ENCODE measurements around the gene LYPD6.

Gene LYPD6

DNA sequence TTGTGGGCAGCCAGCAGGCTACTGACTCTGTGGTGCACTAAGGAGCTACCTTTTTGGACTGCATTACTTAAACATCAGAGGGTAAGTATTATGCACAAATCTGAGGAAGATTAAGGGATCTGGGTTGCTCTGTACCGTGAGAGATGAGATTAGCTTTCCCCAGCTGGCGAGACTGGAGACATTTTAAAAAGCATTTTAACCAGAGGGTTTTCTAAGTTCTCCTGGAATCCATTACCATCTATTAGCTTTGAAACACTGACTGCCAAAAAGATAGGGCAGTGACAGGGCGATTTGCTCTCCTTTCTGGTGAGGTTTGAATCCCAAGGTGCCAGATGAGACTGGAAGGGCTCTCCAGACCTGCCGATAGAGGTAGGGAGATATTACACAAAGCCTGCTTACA lies 63.2 kb downstream of the LYPD6 start:
- ChIA-PET CTCF (interaction anchor here (1.4 kb wide), 1 partner anchor 168 kb away, joined by 3 read pairs; no protein-coding TSS in a partner anchor), POLR2A (no interaction called here)
- Histone ChIP-seq H3K4me3 (ENCODE audit: low read depth, low read length) (no peak overlapping the region), H3K27ac (ENCODE audit: extremely low read depth, low read depth, low read length) (no peak overlapping the region), H3K36me3 (ENCODE audit: control insufficient read depth in 2 of 2, insufficient read depth in 1 of 2, low read length in 2 of 2) (no peaks in the 10 kb centered on the region), H3K9me3 (ENCODE audit: control insufficient read depth, insufficient read depth, low read depth, low read length) (no peaks in the 10 kb centered on the region), H3K4me1 (ENCODE audit: control insufficient read depth, insufficient read depth, low read length) (peaks cover 7% of the 10 kb centered on the region)
- TF ChIP-seq ZNF433 (tag by site-specific recombination; IDR thresholded peaks at IDR 0.05; ENCODE audit: low read depth) (no peak), ZNF223 (tag by site-specific recombination; IDR thresholded peaks at IDR 0.05) (no peak), ZNF777 (tag by site-specific recombination; IDR thresholded peaks at IDR 0.05; ENCODE audit: borderline replicate concordance) (no peak), ZNF624 (tag by site-specific recombination; IDR thresholded peaks at IDR 0.05) (no peak), SCRT1 (tag by site-specific recombination; IDR thresholded peaks at IDR 0.05; ENCODE audit: borderline replicate concordance) (no peak), HOXA7 (CRISPR knock-in tag; IDR thresholded peaks at IDR 0.05; ENCODE audit: borderline replicate concordance) (no peak), ZBTB17 (tag by site-specific recombination; IDR thresholded peaks at IDR 0.05) (no peak), ZNF514 (tag by site-specific recombination; IDR thresholded peaks at IDR 0.05) (no peak), ZNF791 (tag by site-specific recombination; IDR thresholded peaks at IDR 0.05) (no peak), GFI1B (tag by site-specific recombination; IDR thresholded peaks at IDR 0.05) (no peak), ZNF585B (tag by site-specific recombination; IDR thresholded peaks at IDR 0.05) (no peak), GLI2 (tag by site-specific recombination; IDR thresholded peaks at IDR 0.05; ENCODE audit: borderline replicate concordance, low read depth) (no peak), ZNF354C (tag by site-specific recombination; IDR thresholded peaks at IDR 0.05; ENCODE audit: borderline replicate concordance, low read depth) (no peak), ZNF558 (tag by site-specific recombination; IDR thresholded peaks at IDR 0.05) (no peak), TCF7L2 (IDR thresholded peaks at IDR 0.05; ENCODE audit: borderline replicate concordance, low read depth, low read length) (no peak)
- TF ChIP-seq, protein P1, sequence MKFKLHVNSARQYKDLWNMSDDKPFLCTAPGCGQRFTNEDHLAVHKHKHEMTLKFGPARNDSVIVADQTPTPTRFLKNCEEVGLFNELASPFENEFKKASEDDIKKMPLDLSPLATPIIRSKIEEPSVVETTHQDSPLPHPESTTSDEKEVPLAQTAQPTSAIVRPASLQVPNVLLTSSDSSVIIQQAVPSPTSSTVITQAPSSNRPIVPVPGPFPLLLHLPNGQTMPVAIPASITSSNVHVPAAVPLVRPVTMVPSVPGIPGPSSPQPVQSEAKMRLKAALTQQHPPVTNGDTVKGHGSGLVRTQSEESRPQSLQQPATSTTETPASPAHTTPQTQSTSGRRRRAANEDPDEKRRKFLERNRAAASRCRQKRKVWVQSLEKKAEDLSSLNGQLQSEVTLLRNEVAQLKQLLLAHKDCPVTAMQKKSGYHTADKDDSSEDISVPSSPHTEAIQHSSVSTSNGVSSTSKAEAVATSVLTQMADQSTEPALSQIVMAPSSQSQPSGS (tag by site-specific recombination; IDR thresholded peaks at IDR 0.05; ENCODE audit: low read depth), result no peak

DNA sequence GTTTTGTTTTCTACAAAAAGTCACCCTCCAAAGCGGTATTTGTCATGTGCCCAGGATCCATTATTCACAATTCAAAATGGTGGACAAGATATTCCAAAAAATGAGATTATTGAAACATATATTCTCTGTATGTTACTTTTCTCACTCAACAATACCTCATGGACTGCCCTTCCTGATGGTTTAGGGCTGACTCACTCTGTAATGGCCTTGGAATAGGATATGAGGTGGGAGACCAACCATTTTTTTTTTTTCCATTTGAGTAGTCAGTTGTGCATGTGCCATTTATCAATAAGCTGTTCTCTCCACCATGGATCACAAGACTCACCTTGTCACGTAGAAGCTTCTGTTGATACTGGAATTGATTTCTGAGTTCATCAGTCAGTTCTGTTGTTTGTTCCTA lies 64.5 kb downstream of the LYPD6 start:
- ChIA-PET POLR2A (no interaction called here), CTCF (interaction anchor here (0.6 kb wide), 2 partner anchors 201 to 377 kb away, joined by 3 read pairs; no protein-coding TSS in a partner anchor)

More for the DNA sequence above, 64.5 kb downstream of the LYPD6 start:
- TF ChIP-seq ZNF768 (tag by site-specific recombination; IDR thresholded peaks at IDR 0.05) (no peak), ZNF654 (tag by site-specific recombination; IDR thresholded peaks at IDR 0.05; ENCODE audit: low read depth) (no peak), ELK4 (IDR thresholded peaks at IDR 0.05; ENCODE audit: borderline replicate concordance, low read depth, low read length) (no peak), ZNF214 (tag by site-specific recombination; IDR thresholded peaks at IDR 0.05; ENCODE audit: borderline replicate concordance) (no peak), ZNF624 (tag by site-specific recombination; IDR thresholded peaks at IDR 0.05) (no peak), ZNF623 (tag by site-specific recombination; IDR thresholded peaks at IDR 0.05) (no peak), ZNF174 (tag by site-specific recombination; IDR thresholded peaks at IDR 0.05) (no peak), ZSCAN23 (tag by site-specific recombination; IDR thresholded peaks at IDR 0.05) (no peak), ZNF707 (tag by site-specific recombination; IDR thresholded peaks at IDR 0.05) (no peak), BCL11A (tag by site-specific recombination; IDR thresholded peaks at IDR 0.05; ENCODE audit: low read depth) (no peak), ZNF423 (tag by site-specific recombination; IDR thresholded peaks at IDR 0.05) (no peak), SCRT1 (tag by site-specific recombination; IDR thresholded peaks at IDR 0.05; ENCODE audit: borderline replicate concordance) (no peak), ZBTB1 (tag by site-specific recombination; IDR thresholded peaks at IDR 0.05) (no peak), ZNF184 (tag by site-specific recombination; IDR thresholded peaks at IDR 0.05) (no peak), ZNF155 (tag by site-specific recombination; IDR thresholded peaks at IDR 0.05) (no peak), ZNF560 (tag by site-specific recombination; IDR thresholded peaks at IDR 0.05; ENCODE audit: borderline replicate concordance) (no peak)
- TF ChIP-seq, protein P2, sequence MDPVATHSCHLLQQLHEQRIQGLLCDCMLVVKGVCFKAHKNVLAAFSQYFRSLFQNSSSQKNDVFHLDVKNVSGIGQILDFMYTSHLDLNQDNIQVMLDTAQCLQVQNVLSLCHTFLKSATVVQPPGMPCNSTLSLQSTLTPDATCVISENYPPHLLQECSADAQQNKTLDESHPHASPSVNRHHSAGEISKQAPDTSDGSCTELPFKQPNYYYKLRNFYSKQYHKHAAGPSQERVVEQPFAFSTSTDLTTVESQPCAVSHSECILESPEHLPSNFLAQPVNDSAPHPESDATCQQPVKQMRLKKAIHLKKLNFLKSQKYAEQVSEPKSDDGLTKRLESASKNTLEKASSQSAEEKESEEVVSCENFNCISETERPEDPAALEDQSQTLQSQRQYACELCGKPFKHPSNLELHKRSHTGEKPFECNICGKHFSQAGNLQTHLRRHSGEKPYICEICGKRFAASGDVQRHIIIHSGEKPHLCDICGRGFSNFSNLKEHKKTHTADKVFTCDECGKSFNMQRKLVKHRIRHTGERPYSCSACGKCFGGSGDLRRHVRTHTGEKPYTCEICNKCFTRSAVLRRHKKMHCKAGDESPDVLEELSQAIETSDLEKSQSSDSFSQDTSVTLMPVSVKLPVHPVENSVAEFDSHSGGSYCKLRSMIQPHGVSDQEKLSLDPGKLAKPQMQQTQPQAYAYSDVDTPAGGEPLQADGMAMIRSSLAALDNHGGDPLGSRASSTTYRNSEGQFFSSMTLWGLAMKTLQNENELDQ (tag by site-specific recombination; IDR thresholded peaks at IDR 0.05; ENCODE audit: low read depth), result no peak
- TF ChIP-seq, protein P3, sequence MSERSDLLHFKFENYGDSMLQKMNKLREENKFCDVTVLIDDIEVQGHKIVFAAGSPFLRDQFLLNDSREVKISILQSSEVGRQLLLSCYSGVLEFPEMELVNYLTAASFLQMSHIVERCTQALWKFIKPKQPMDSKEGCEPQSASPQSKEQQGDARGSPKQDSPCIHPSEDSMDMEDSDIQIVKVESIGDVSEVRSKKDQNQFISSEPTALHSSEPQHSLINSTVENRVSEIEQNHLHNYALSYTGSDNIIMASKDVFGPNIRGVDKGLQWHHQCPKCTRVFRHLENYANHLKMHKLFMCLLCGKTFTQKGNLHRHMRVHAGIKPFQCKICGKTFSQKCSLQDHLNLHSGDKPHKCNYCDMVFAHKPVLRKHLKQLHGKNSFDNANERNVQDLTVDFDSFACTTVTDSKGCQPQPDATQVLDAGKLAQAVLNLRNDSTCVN (tag by site-specific recombination; optimal IDR thresholded peaks at IDR 0.05), result no peak
- no peak overlapping the region for H3K27ac ChIP-seq (ENCODE audit: extremely low read depth, low read depth, low read length)
- no peaks in the 10 kb centered on the region for H3K4me1 ChIP-seq (ENCODE audit: control insufficient read depth, insufficient read depth, low read length)
- H3K9me3 ChIP-seq (ENCODE audit: control insufficient read depth, insufficient read depth, low read depth, low read length), result no peaks in the 10 kb centered on the region
- H3K36me3 ChIP-seq (ENCODE audit: control insufficient read depth in 2 of 2, insufficient read depth in 1 of 2, low read length in 2 of 2), result no peaks in the 10 kb centered on the region
- no peak overlapping the region for H3K4me3 ChIP-seq (ENCODE audit: low read depth, low read length)
